Neural cell (in vitro differentiated cells): ENCODE measurements around the gene KIF3B. TPM values are rescaled to one million over a fixed set of nuclear protein-coding genes. Genes with fewer than 3 reads are reported as not detected.
"Not testable (repeated sequence)": the region's sequence is repeated elsewhere in the genome, so short reads cannot be mapped to it uniquely, and the experiment has no call there.

Experiments
- H2AFZ ChIP-seq: fragments of 200-600, 300-800 bp; sonication (generic), shearing (Covaris generic); 2 replicates; pipeline ENCODE4 v1.6.0; 2014; ENCODE audit warnings: low read depth, mild to moderate bottlenecking, antibody characterized with exemption, low read length, moderate library complexity
- H3F3A ChIP-seq: fragments of 200-600 bp; shearing (Covaris generic); 2 replicates; pipeline ENCODE4 v1.6.1; 2016; ENCODE audit warnings: mild to moderate bottlenecking, moderate library complexity, mixed read lengths, antibody characterized with exemption, low read length; ENCODE audit not compliant: insufficient read depth, poor library complexity, severe bottlenecking
- H3K27ac ChIP-seq: fragments of 200-600, 300-800 bp; sonication (generic), shearing (Covaris generic); 2 replicates; pipeline ENCODE4 v1.5.1; 2014; ENCODE audit warnings: mild to moderate bottlenecking, low read length, moderate library complexity
- H3K27me3 ChIP-seq: fragments of 300-800, 200-600 bp; sonication (generic), shearing (Covaris generic); 2 replicates; pipeline ENCODE4 v1.6.0; 2014; ENCODE audit warnings: mild to moderate bottlenecking, low read depth, low read length, moderate library complexity; ENCODE audit not compliant: insufficient read depth
- H3K36me3 ChIP-seq: fragments of 300-800, 200-600 bp; sonication (generic), shearing (Covaris generic); 2 replicates; pipeline ENCODE4 v1.5.1; 2014; ENCODE audit warnings: mild to moderate bottlenecking, antibody characterized with exemption, low read length, moderate library complexity; ENCODE audit not compliant: insufficient read depth
- H3K4me2 ChIP-seq: fragments of 300-800, 200-600 bp; sonication (generic), shearing (Covaris generic); 2 replicates; pipeline ENCODE4 v1.6.0; 2014; ENCODE audit warnings: mild to moderate bottlenecking, low read length
- H3K4me3 ChIP-seq: fragments of 300-800, 200-600 bp; sonication (generic), shearing (Covaris generic); 2 replicates; pipeline ENCODE4 v1.5.1; 2014; ENCODE audit warnings: mild to moderate bottlenecking, low read length, moderate library complexity
- H3K79me2 ChIP-seq: fragments of 200-600 bp; shearing (Covaris generic); replicated peaks from 2 replicates; pipeline ENCODE4 v1.6.0; 2014; ENCODE audit warnings: mild to moderate bottlenecking, low read length, moderate library complexity; ENCODE audit not compliant: insufficient read depth
- H3K9ac ChIP-seq: fragments of 300-800, 200-600 bp; sonication (generic), shearing (Covaris generic); 2 replicates; pipeline ENCODE4 v1.6.1; 2016; ENCODE audit warnings: mild to moderate bottlenecking, low read length, mixed read lengths
- H3K9me2 ChIP-seq: fragments of 200-600 bp; shearing (Covaris generic); 2 replicates; pipeline ENCODE4 v1.6.1; 2016; ENCODE audit warnings: mild to moderate bottlenecking, low read length, mixed read lengths; ENCODE audit not compliant: insufficient read depth
- H3K9me3 ChIP-seq: fragments of 200-600, 300-800 bp; sonication (generic), shearing (Covaris generic); 2 replicates; pipeline ENCODE4 v1.6.1; 2016; ENCODE audit warnings: mild to moderate bottlenecking, mixed run types, low read length, moderate library complexity, mixed read lengths
- H4K20me1 ChIP-seq: fragments of 200-600 bp; shearing (Covaris generic); 2 replicates; pipeline ENCODE4 v1.6.1; 2016; ENCODE audit warnings: mild to moderate bottlenecking, mixed run types; ENCODE audit not compliant: insufficient read depth
- EP300 ChIP-seq: fragments of 450-650 bp; conservative IDR thresholded peaks from 2 replicates; pipeline ENCODE4 v1.6.1; 2014; ENCODE audit warnings: antibody characterized with exemption, mild to moderate bottlenecking, moderate library complexity; ENCODE audit not compliant: poor library complexity, severe bottlenecking
- EZH2 ChIP-seq: fragments of 200-600, 300-800 bp; shearing (Covaris generic), sonication (generic); IDR thresholded peaks from 2 replicates; pipeline ENCODE4 v1.6.1; 2014; ENCODE audit warnings: antibody characterized with exemption, low read length, borderline replicate concordance, mild to moderate bottlenecking; ENCODE audit not compliant: insufficient read depth, poor library complexity, severe bottlenecking
- MXI1 ChIP-seq: fragments of 450-650 bp; conservative IDR thresholded peaks from 2 replicates; pipeline ENCODE4 v1.6.1; 2014; ENCODE audit warnings: antibody characterized with exemption, mild to moderate bottlenecking; ENCODE audit not compliant: poor library complexity, severe bottlenecking
- POLR2AphosphoS5 ChIP-seq: IDR thresholded peaks from 2 replicates; pipeline ENCODE4 v1.6.1; 2012
- RAD21 ChIP-seq: fragments of 450-650 bp; conservative IDR thresholded peaks from 2 replicates; pipeline ENCODE4 v1.6.1; 2014; ENCODE audit warnings: antibody characterized with exemption, mild to moderate bottlenecking, moderate library complexity
- SMC3 ChIP-seq: fragments of 450-650 bp; conservative IDR thresholded peaks from 2 replicates; pipeline ENCODE4 v1.6.1; 2014; ENCODE audit warnings: antibody characterized with exemption, mild to moderate bottlenecking, moderate library complexity; ENCODE audit not compliant: poor library complexity
- TAF1 ChIP-seq: IDR thresholded peaks from 2 replicates; pipeline ENCODE4 v1.6.1; 2012; ENCODE audit warnings: low read depth
- polyA plus RNA-seq: library from polyadenylated mRNA; depleted of rRNA; stranded (reverse); fragments of >200 nt; gene quantifications from 2 replicates; pipeline ENCODE4 v1.2.3, GENCODE V29; 2014
- TF ChIP-seq, protein P1 (sequence below): fragments of 450-650 bp; IDR thresholded peaks from 2 replicates; pipeline ENCODE4 v1.5.1; 2014; ENCODE audit warnings: antibody characterized with exemption, mild to moderate bottlenecking, moderate library complexity; ENCODE audit not compliant: poor library complexity, severe bottlenecking
- TF ChIP-seq, protein P2 (sequence below): IDR thresholded peaks from 2 replicates; pipeline ENCODE4 v1.6.1; 2012; ENCODE audit warnings: borderline replicate concordance

Gene KIF3B
- polyA plus RNA-seq, 1 donor from 2014 or later = 49.4 TPM

DNA sequence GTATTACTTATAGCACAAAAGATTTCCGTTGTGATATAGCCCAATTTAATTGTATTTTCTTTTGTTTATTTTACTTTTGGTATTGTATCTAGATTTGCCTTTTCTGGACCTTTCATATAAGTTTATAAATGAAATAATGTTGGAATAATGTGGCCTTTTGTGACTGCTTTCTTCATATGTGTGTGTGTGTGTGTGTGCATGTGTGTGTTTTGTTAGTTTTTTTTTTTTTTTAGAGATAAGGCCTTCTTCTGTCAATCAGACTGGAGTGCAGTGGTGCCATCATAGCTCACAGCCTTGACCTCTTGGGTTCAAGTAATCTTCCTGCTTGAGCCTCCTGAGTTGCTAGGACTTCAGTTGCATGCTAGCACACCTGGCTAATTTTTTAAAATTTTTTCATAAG, 42.9 kb downstream of the KIF3B start:
- Histone ChIP-seq H3K9me3 (no peaks in the 10 kb centered on the region), H3K79me2 (no peaks in the 10 kb centered on the region), H3K4me2 (no peak overlapping the region), H3K27ac (no peak overlapping the region), H3F3A (no peaks in the 10 kb centered on the region), H4K20me1 (no peaks in the 10 kb centered on the region), H3K9me2 (no peaks in the 10 kb centered on the region), H2AFZ (no peak overlapping the region), H3K27me3 (no peaks in the 10 kb centered on the region), H3K36me3 (no peaks in the 10 kb centered on the region), H3K9ac (no peak overlapping the region), H3K4me3 (no peak overlapping the region)
- TF ChIP-seq, protein P1, sequence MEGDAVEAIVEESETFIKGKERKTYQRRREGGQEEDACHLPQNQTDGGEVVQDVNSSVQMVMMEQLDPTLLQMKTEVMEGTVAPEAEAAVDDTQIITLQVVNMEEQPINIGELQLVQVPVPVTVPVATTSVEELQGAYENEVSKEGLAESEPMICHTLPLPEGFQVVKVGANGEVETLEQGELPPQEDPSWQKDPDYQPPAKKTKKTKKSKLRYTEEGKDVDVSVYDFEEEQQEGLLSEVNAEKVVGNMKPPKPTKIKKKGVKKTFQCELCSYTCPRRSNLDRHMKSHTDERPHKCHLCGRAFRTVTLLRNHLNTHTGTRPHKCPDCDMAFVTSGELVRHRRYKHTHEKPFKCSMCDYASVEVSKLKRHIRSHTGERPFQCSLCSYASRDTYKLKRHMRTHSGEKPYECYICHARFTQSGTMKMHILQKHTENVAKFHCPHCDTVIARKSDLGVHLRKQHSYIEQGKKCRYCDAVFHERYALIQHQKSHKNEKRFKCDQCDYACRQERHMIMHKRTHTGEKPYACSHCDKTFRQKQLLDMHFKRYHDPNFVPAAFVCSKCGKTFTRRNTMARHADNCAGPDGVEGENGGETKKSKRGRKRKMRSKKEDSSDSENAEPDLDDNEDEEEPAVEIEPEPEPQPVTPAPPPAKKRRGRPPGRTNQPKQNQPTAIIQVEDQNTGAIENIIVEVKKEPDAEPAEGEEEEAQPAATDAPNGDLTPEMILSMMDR = no peak
- TF ChIP-seq MXI1 = no peak
- TF ChIP-seq EP300 = no peak
- TF ChIP-seq EZH2 = no peak
- TF ChIP-seq SMC3 = no peak
- TF ChIP-seq RAD21 = no peak
- no peak for TF ChIP-seq POLR2AphosphoS5
- TF ChIP-seq, protein P2, sequence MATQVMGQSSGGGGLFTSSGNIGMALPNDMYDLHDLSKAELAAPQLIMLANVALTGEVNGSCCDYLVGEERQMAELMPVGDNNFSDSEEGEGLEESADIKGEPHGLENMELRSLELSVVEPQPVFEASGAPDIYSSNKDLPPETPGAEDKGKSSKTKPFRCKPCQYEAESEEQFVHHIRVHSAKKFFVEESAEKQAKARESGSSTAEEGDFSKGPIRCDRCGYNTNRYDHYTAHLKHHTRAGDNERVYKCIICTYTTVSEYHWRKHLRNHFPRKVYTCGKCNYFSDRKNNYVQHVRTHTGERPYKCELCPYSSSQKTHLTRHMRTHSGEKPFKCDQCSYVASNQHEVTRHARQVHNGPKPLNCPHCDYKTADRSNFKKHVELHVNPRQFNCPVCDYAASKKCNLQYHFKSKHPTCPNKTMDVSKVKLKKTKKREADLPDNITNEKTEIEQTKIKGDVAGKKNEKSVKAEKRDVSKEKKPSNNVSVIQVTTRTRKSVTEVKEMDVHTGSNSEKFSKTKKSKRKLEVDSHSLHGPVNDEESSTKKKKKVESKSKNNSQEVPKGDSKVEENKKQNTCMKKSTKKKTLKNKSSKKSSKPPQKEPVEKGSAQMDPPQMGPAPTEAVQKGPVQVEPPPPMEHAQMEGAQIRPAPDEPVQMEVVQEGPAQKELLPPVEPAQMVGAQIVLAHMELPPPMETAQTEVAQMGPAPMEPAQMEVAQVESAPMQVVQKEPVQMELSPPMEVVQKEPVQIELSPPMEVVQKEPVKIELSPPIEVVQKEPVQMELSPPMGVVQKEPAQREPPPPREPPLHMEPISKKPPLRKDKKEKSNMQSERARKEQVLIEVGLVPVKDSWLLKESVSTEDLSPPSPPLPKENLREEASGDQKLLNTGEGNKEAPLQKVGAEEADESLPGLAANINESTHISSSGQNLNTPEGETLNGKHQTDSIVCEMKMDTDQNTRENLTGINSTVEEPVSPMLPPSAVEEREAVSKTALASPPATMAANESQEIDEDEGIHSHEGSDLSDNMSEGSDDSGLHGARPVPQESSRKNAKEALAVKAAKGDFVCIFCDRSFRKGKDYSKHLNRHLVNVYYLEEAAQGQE = no peak
- TF ChIP-seq TAF1 = no peak

DNA sequence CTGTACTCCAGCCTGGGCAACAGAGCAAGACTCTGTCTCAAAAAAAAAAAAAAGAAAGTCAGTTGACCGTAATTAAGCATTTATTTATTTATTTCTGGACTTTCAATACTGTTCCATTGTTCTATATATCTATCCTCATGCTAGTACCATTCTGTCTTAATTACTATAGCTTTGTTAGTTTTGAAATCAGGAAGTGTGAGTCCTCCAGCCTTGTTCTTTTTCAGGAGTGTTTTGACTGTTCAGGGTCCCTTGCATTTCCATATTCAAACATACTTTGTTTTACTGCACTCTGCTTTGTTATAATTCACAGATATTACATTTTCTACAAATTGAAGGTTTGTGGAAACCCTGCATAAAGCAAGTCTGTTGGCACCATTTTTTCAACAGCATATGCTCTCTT, 43.9 kb downstream of the KIF3B start:
- Histone ChIP-seq H4K20me1 (no peaks in the 10 kb centered on the region), H2AFZ (no peak overlapping the region), H3F3A (no peaks in the 10 kb centered on the region), H3K4me2 (no peak overlapping the region), H3K27me3 (no peaks in the 10 kb centered on the region), H3K79me2 (no peaks in the 10 kb centered on the region), H3K27ac (no peak overlapping the region), H3K9me2 (no peaks in the 10 kb centered on the region), H3K9me3 (no peaks in the 10 kb centered on the region), H3K36me3 (no peaks in the 10 kb centered on the region), H3K4me3 (no peak overlapping the region), H3K9ac (no peak overlapping the region)
- TF ChIP-seq, protein P1 = no peak
- TF ChIP-seq SMC3 (no peak), EP300 (no peak), MXI1 (no peak), POLR2AphosphoS5 (no peak), EZH2 (no peak), RAD21 (no peak), TAF1 (no peak)
- TF ChIP-seq, protein P2 = no peak

DNA sequence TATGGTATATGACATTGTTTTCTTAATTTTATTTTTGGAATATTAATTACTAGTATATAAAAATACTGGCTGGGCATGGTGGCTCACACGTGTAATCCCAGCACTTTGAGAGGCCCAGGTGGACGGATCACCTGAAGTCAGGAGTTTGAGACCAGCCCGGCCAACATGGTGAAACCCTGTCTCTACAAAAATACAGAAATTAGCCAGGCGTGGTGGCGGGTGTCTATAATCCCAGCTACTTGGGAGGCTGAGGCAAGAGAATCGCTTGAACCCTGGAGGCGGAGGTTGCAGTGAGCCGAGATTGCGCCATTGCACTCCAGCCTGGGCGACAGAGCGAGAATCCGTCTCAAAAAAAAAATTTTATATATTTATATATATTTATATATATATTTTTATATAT, 44.8 kb downstream of the KIF3B start:
- not testable (repeated sequence) for H4K20me1 ChIP-seq, H3K9ac ChIP-seq, H2AFZ ChIP-seq, H3K9me3 ChIP-seq, H3F3A ChIP-seq, H3K4me3 ChIP-seq, H3K27ac ChIP-seq, H3K79me2 ChIP-seq, H3K9me2 ChIP-seq, H3K27me3 ChIP-seq, H3K4me2 ChIP-seq, H3K36me3 ChIP-seq
